ENCODE data around the gene ENDOG. TPM values are rescaled to one million over a fixed set of nuclear protein-coding genes. Genes with fewer than 3 reads are reported as not detected.
A peak's percentile ranks its signal among the peaks of the same experiment; 100 is the strongest.
"Not testable (repeated sequence)": the region's sequence is repeated elsewhere in the genome, so short reads cannot be mapped to it uniquely, and the experiment has no call there.

The ENDOG gene
- polyA plus RNA-seq, 12 donors: 7.0 to 23.3 (median 13.3) TPM; not detected in 2

DNA sequence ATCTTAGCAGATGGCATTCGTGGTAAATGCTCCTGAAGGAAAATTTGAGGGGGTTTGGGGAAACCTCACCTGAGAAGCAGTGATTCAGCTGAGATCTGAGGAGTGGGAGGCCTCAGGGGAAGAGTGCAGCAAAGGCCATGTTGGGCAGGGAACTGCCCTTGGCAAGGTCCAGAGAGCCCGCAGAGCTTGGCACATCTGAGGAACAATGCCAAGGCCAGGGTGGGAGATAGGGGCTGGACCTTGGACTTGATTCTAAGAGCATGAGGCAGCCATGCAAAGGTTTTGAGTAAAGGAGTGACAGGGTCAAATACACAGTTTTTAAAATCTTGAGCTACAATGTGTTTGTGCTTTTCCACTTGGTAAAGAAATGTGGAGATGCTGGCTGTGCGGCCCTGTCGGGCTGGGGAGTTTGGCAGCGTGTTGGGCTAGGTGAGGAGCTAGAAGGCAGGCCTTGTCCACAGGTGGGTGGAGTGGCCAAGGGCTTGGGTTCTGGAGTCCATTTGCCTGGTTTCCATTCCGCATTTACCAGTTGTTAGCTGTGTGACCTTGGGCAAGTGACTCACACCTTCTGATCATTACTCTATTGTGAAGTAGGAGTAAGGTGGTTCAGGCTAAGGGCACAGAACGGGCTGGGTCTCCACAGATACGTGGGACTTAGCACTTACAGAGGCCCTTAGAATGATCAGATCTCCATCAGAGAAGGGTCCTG is 25.2 kb upstream of the ENDOG start:
- DNase-seq: no peak

GRCh38 chr9:128794961-128795360 is 23.3 kb upstream of the ENDOG start:
- DNase-seq: not testable (repeated sequence)

DNA sequence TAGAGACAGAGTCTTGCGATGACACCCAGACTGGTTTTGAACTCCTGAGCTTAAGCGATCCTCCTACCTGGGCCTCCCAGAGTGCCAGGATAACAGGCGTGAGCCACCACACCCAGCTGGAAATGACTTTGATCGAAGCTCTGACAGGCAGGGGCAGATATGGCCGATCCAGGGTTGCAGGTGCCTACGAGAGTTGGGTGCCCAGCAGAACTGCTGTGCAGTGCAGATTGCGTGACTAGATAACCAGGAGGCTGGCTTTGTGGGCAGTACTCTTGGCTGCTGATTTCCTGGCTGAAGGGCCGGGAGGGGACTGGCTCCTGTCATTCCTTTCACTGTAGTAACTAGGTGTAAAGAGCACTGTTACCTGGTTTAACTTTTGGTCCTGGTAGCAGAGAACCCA is 19.4 kb upstream of the ENDOG start:
- DNase-seq: no peak

- DNase-seq: no peak
These were observed 18.2 kb upstream of the ENDOG start for GRCh38 chr9:128800061-128800460.

DNA sequence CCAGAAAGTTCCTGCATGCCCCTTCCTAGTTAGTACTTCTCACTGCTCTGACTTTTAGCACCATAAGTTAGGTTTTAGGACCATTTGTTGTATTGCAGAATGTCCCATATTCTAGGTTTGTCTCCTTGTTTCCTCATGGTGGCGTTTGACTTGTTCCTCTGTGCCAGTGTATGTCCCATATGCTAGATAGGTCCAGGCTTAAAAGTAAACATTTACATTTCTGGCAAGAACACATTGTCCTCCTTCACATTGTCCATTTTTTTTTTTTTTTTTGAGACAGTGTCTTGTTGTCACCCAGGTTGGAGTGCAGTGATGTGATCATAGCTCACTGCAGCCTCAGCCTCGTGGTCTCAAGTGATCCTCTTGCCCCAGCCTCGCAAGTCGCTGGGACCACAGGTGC is 15.8 kb upstream of the ENDOG start:
- no peak for DNase-seq

DNA sequence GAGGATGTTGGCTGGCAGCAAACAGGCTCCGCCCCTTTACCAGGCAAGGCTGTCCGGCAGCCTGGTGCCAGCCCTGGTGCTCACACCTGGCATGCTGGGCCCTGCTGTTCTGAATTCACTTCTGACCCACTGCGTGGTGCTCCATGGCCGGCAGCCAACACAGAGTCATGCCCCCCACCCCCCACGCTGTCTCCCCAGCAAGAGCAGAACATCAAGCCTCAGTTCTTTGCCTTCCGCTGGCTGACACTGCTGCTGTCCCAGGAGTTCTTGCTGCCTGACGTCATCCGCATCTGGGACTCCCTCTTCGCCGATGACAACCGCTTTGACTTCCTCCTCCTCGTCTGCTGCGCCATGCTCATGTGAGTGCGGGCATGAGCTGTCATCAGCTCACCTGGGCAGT is 12.6 kb upstream of the ENDOG start:
- no peak for DNase-seq

DNA sequence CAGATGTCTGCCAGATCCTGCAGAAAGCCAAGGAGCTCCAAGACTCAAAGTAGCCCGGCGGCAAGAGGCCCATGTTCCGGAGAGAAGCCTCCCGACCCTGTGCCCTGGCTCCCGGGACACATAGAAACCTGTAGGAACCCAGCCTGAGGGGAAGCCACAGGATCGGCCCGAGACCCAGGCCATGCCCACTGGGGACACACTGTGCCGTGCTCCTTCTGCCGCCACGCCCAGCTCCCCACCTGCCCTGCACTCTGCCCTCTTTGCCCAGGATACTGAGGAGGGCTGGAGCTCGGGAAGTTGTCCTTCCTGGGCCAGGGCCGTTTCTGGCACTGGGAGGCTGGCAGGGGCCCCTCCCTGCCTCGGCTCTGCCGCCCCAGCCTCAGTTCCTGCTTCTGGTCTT is 10.5 kb upstream of the ENDOG start:
- DNase-seq: no peak

- no peak for DNase-seq
These were observed 9.8 kb upstream of the ENDOG start for GRCh38 chr9:128808543-128808942.

- DNase-seq: no peak
These were observed 9.2 kb upstream of the ENDOG start for GRCh38 chr9:128809036-128809599.

GRCh38 chr9:128809831-128810230 is 8.5 kb upstream of the ENDOG start:
- no peak for DNase-seq

DNA sequence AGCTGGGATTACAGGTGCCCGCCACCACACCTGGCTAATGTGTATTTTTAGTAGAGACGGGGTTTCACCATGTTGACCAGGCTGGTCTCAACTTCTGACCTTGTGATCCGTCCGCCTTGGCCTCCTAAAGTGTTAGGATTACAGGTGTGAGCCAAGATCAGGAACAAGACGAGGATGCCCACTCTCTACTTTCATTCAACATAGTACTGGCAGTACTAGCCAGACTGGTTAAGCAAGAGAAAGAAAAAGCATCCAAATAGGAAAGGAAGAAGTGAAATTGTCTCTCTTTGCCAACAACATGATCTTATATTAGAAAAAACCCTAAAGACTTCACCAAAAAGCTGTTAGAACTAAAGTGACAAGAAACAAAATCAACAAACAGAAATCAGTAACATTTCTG is 7.4 kb upstream of the ENDOG start:
- DNase-seq: no peak

GRCh38 chr9:128818839-128819715 is 777 bp downstream of the ENDOG start:
- DNase-seq: peak; percentile 23

DNA sequence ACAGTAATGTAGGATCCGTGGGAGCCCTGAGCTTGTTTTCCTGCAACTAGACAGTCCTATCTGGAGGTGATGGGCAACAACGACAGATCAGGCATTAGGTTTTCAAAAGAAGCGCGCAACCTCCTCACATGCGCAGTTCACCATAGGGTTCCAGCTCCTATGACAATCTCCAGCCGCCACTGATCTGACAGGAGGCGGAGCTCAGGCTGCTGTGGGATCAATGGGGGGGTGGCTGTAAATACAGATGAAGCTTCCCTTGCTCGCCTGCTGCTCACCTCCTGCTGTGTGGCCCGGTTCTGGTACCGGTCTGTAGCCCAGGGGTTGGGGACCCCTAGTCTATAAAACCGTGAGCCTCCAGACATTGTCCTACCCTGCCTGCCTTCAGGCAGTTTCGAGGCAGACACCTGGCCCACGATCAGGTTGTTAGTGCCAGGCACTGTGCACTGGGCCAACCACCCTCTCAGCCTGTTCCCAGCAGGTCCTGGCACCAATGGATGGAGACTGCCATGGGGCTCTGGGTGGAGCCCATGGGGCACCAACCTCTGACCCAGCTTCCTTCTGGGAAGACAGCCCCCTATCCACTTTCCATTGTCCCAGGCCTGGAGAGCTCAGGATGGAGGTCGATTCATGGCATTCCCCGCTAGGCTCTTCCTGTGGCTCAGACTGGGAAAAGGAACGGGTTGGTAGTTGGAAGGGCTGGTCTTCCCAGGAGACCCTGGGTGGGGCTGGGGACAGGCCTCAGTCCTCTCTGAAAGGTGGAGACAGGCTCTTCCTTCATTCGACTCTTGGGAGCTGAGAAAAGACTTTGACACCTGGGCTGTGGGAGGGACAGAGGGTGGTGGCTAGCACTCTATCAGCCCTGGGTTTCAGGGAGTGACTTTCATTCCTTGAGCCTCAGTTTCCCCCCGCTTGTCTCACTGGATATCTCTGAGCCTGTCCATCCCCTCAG is 1.7 kb downstream of the ENDOG start:
- DNase-seq: no peak

DNA sequence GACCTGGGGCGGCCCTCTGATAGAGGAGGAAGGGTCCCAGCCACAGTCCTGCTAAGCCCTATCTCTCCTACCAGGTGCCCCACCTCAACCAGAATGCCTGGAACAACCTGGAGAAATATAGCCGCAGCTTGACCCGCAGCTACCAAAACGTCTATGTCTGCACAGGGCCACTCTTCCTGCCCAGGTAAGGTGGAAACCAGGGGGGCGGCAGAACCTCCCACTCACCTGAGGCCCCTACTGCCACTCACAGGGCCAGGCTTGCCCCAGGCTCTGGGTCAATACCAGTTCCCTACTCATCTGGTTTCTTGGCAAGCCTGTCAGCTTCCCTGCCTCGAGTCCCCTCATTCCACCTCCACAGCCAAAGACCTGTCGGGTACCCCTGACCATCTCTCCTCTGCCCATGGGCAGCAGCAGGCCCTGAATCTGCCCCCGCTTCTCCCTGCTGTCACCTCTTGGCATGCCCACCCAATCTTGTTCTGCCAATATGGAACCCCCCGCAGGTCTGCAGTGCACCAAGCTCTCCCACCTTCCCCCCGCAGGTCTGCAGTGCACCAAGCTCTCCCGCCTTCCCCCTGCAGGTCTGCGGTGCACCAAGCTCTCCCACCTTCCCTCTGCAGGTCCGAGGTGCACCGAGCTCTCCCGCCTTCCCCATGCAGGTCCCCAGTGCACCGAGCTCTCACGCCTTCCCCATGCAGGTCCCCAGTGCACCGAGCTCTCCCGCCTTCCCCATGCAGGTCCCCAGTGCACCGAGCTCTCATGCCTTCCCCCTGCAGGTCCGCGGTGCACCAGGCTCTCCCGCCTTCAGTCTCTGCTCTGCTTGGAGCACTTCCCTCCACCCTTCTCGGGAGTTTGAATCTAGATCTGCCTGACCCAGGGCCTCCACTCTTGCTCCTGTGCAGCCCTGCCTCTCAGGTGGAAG is 2.6 kb downstream of the ENDOG start:
- DNase-seq: no peak

- no peak for DNase-seq
These were observed 3.5 kb downstream of the ENDOG start for GRCh38 chr9:128821584-128822406.

DNA sequence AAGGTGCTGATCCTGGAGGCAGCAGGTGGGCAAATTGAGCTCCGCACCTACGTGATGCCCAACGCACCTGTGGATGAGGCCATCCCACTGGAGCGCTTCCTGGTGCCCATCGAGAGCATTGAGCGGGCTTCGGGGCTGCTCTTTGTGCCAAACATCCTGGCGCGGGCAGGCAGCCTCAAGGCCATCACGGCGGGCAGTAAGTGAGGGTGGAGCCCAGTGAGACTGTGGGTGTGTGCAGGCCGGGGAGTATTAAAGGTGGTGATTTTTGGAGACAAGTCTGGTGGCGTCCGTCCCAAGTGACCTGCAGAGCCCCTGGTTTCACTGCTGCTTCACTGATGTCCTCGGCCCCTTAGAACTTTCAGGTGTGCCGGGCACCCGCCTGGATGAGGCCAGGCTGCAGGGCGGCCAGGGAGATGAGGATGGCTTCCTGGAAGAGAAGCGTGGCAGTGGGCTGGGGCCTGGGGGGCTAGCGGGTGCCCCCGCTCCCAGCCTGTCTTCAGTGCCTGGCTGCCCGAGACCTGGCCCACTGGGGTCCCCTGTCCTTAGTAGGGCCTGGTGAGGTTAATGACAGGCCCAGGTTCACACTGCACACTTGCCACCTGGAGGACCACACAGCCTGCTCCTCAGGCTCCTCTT is 4.2 kb downstream of the ENDOG start:
- DNase-seq: no peak

GRCh38 chr9:128823362-128823902 is 5.1 kb downstream of the ENDOG start:
- no peak for DNase-seq

DNA sequence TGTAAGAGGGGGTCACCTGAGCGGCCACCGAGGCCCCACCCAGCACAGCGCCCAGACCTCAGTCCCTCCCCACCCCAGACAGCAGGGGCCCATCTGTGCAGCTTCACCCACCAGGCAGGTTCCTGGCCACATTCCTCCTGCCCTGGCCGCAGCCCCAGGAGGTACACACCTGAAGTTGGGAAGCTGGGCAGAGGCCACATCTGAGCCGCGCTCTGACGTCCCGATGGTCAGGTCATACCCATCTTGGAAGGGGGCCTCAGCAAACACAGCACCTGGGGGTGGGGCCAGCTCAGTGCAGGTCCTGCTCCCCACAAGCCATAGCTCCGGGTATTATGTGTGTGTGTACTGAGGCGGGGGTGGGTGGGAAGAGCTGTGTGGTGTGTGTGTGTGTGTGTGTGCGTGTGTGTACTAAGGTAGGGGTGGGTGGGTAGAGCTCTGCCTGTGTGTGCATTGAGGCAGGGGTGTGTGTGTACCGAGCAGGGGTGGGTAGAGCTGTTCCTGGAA is 5.7 kb downstream of the ENDOG start:
- DNase-seq: no peak

- DNase-seq: no peak
These were observed 6.6 kb downstream of the ENDOG start for GRCh38 chr9:128824911-128825310.
